H1 (cell line): ENCODE measurements around the gene ARPC4. TPM values are rescaled to one million over a fixed set of nuclear protein-coding genes. Genes with fewer than 3 reads are reported as not detected.

ENCODE experiments used
- polyA plus RNA-seq, 7 experiments: library from polyadenylated mRNA; depleted of rRNA in 3 of 7; stranded (reverse) in 5 of 7; unstranded in 2 of 7; fragments of >200 nt in 5 of 7; fragments of 200-250 nt in 2 of 7; gene quantifications; 1 replicate in 5 of 7; 2 replicates in 1 of 7; 4 replicates in 1 of 7; pipeline versions ENCODE4 v1.2.1 to v1.2.3, GENCODE V29; 2011 to 2013; ENCODE audit warnings: missing spikeins in 2 of 7, mixed read lengths in 2 of 7
- total RNA-seq: library from RNA; stranded (reverse); fragmentation: NEBNext Ultra II Directional; extraction: Animal tissue kit (Norgen Biotek cat#: 25700); gene quantifications from 2 replicates; pipeline ENCODE4 v1.2.1, GENCODE V29; 2021
- TF ChIP-seq, protein P1 (sequence below): fragments of 300-600 bp; sonication (generic); IDR thresholded peaks from 2 replicates; pipeline ENCODE4 v1.7.1; 2012; ENCODE audit warnings: low read length, moderate library complexity, mild to moderate bottlenecking, inconsistent platforms; ENCODE audit not compliant: insufficient replicate concordance

The ARPC4 gene
- total and polyA plus RNA-seq, 2 of the 8 experiments (the other 6 are each of a cell fraction or from before 2014, with no cell fraction given), result 138 to 154 TPM

DNA sequence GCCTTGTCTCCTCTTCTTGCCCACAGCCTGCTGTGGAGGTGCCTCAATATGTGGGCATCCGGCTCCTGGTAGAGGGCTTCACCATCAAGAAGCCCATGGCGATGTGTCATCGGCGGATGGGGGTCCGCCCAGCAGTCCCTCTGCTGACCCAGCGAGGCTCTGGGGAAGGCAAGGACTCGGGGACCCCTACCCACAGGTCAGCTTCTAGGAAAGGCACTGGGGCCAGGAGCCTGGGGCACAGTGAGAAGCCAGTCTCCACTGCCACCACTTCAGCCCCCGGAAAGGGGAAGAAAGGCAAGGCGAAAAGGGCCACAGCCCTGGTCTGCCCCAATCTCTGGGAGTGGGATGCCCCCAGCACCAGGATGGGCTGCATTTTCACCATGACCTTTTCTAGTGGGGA, 40.2 kb downstream of the ARPC4 start (continued):
- TF ChIP-seq, protein P1, sequence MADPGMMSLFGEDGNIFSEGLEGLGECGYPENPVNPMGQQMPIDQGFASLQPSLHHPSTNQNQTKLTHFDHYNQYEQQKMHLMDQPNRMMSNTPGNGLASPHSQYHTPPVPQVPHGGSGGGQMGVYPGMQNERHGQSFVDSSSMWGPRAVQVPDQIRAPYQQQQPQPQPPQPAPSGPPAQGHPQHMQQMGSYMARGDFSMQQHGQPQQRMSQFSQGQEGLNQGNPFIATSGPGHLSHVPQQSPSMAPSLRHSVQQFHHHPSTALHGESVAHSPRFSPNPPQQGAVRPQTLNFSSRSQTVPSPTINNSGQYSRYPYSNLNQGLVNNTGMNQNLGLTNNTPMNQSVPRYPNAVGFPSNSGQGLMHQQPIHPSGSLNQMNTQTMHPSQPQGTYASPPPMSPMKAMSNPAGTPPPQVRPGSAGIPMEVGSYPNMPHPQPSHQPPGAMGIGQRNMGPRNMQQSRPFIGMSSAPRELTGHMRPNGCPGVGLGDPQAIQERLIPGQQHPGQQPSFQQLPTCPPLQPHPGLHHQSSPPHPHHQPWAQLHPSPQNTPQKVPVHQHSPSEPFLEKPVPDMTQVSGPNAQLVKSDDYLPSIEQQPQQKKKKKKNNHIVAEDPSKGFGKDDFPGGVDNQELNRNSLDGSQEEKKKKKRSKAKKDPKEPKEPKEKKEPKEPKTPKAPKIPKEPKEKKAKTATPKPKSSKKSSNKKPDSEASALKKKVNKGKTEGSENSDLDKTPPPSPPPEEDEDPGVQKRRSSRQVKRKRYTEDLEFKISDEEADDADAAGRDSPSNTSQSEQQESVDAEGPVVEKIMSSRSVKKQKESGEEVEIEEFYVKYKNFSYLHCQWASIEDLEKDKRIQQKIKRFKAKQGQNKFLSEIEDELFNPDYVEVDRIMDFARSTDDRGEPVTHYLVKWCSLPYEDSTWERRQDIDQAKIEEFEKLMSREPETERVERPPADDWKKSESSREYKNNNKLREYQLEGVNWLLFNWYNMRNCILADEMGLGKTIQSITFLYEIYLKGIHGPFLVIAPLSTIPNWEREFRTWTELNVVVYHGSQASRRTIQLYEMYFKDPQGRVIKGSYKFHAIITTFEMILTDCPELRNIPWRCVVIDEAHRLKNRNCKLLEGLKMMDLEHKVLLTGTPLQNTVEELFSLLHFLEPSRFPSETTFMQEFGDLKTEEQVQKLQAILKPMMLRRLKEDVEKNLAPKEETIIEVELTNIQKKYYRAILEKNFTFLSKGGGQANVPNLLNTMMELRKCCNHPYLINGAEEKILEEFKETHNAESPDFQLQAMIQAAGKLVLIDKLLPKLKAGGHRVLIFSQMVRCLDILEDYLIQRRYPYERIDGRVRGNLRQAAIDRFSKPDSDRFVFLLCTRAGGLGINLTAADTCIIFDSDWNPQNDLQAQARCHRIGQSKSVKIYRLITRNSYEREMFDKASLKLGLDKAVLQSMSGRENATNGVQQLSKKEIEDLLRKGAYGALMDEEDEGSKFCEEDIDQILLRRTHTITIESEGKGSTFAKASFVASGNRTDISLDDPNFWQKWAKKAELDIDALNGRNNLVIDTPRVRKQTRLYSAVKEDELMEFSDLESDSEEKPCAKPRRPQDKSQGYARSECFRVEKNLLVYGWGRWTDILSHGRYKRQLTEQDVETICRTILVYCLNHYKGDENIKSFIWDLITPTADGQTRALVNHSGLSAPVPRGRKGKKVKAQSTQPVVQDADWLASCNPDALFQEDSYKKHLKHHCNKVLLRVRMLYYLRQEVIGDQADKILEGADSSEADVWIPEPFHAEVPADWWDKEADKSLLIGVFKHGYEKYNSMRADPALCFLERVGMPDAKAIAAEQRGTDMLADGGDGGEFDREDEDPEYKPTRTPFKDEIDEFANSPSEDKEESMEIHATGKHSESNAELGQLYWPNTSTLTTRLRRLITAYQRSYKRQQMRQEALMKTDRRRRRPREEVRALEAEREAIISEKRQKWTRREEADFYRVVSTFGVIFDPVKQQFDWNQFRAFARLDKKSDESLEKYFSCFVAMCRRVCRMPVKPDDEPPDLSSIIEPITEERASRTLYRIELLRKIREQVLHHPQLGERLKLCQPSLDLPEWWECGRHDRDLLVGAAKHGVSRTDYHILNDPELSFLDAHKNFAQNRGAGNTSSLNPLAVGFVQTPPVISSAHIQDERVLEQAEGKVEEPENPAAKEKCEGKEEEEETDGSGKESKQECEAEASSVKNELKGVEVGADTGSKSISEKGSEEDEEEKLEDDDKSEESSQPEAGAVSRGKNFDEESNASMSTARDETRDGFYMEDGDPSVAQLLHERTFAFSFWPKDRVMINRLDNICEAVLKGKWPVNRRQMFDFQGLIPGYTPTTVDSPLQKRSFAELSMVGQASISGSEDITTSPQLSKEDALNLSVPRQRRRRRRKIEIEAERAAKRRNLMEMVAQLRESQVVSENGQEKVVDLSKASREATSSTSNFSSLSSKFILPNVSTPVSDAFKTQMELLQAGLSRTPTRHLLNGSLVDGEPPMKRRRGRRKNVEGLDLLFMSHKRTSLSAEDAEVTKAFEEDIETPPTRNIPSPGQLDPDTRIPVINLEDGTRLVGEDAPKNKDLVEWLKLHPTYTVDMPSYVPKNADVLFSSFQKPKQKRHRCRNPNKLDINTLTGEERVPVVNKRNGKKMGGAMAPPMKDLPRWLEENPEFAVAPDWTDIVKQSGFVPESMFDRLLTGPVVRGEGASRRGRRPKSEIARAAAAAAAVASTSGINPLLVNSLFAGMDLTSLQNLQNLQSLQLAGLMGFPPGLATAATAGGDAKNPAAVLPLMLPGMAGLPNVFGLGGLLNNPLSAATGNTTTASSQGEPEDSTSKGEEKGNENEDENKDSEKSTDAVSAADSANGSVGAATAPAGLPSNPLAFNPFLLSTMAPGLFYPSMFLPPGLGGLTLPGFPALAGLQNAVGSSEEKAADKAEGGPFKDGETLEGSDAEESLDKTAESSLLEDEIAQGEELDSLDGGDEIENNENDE, result no peak
